Measurements from ENCODE around the gene ZDHHC15. TPM values are rescaled to one million over a fixed set of nuclear protein-coding genes. Genes with fewer than 3 reads are reported as not detected.
"Not testable (repeated sequence)": the region's sequence is repeated elsewhere in the genome, so short reads cannot be mapped to it uniquely, and the experiment has no call there.

ZDHHC15 gene
- total RNA-seq, 6 donors from 2014 or later: 0.11 to 2.1 (median 1.8) TPM

GRCh38 chrX:75544786-75545185, 21.9 kb upstream of the ZDHHC15 start:
- Histone ChIP-seq H3K4me1 (peaks cover 0 to 7% (median 0%) of the 10 kb centered on the region in 4 donors), H3K36me3 (no peaks in the 10 kb centered on the region), H3K27me3 (no peaks in the 10 kb centered on the region), H3K27ac (peak overlapping the region in 2 of 4 donors; percentile 30 to 52), H3K4me3 (no peak overlapping the region), H3K9me3 (no peaks in the 10 kb centered on the region)
- ATAC-seq (ENCODE audit: low FRiP score in 2 of 2) (no peak), DNase-seq (no peak)
- TF ChIP-seq CTCF (IDR thresholded peaks at IDR 0.05) (no peak), POLR2A (IDR thresholded peaks at IDR 0.05) (no peak), EP300 (IDR thresholded peaks at IDR 0.05) (no peak), POLR2AphosphoS5 (IDR thresholded peaks at IDR 0.05) (no peak)
- 31 to 36% methylated on average over 2 of the region's 2 CpGs for WGBS, 2 donors

- WGBS, 2 donors: 42 to 86% methylated on average over 1 of the region's 1 CpG
- TF ChIP-seq EP300 (IDR thresholded peaks at IDR 0.05) (no peak), POLR2AphosphoS5 (IDR thresholded peaks at IDR 0.05) (no peak), POLR2A (IDR thresholded peaks at IDR 0.05) (no peak), CTCF (IDR thresholded peaks at IDR 0.05) (no peak)
- no peak for ATAC-seq (ENCODE audit: low FRiP score in 2 of 2)
These were observed 38.9 kb downstream of the ZDHHC15 start for GRCh38 chrX:75483933-75484332.

GRCh38 chrX:75461780-75462179, 61.1 kb downstream of the ZDHHC15 start:
- not testable (repeated sequence) for DNase-seq; H3K27ac ChIP-seq; ATAC-seq (ENCODE audit: low FRiP score in 2 of 2); H3K36me3 ChIP-seq; H3K4me1 ChIP-seq; H3K4me3 ChIP-seq; H3K27me3 ChIP-seq
- peaks cover 0 to 35% (median 4%) of the 10 kb centered on the region in 4 donors for H3K9me3 ChIP-seq

More at GRCh38 chrX:75483933-75484332, 38.9 kb downstream of the ZDHHC15 start:
- DNase-seq: no peak
- no peak overlapping the region for H3K4me3 ChIP-seq
- H3K4me1 ChIP-seq: no peaks in the 10 kb centered on the region
- no peak overlapping the region for H3K27ac ChIP-seq
- H3K9me3 ChIP-seq: peaks cover 0 to 13% (median 0%) of the 10 kb centered on the region in 4 donors
- H3K27me3 ChIP-seq: no peaks in the 10 kb centered on the region
- H3K36me3 ChIP-seq: no peaks in the 10 kb centered on the region

- Histone ChIP-seq H3K27ac (no peak overlapping the region), H3K4me3 (no peak overlapping the region), H3K4me1 (no peaks in the 10 kb centered on the region), H3K27me3 (no peaks in the 10 kb centered on the region), H3K36me3 (no peaks in the 10 kb centered on the region), H3K9me3 (no peaks in the 10 kb centered on the region)
- ATAC-seq (ENCODE audit: low FRiP score in 2 of 2) (no peak), DNase-seq (no peak)
- TF ChIP-seq POLR2AphosphoS5 (IDR thresholded peaks at IDR 0.05): no peak
- TF ChIP-seq EP300 (IDR thresholded peaks at IDR 0.05): no peak
- TF ChIP-seq POLR2A (IDR thresholded peaks at IDR 0.05): no peak
- TF ChIP-seq CTCF (IDR thresholded peaks at IDR 0.05): no peak
These were observed 101.1 kb downstream of the ZDHHC15 start for GRCh38 chrX:75421688-75422230.

- not testable (repeated sequence) for H3K4me3 ChIP-seq; H3K27ac ChIP-seq; H3K36me3 ChIP-seq; ATAC-seq (ENCODE audit: low FRiP score in 2 of 2); H3K4me1 ChIP-seq; H3K27me3 ChIP-seq
- DNase-seq: peak in 1 of 2 donors; percentile 33
- peaks cover 0 to 19% (median 0%) of the 10 kb centered on the region in 4 donors for H3K9me3 ChIP-seq
- 97% methylated on average over 12 of the region's 24 CpGs; no CpG with 5 or more reads in 1 of the 2 donors for WGBS, 2 donors
These were observed 115.7 kb downstream of the ZDHHC15 start for GRCh38 chrX:75407153-75407552.

GRCh38 chrX:75390470-75390869, 132.4 kb downstream of the ZDHHC15 start:
- TF ChIP-seq POLR2A (IDR thresholded peaks at IDR 0.05) (no peak), CTCF (IDR thresholded peaks at IDR 0.05) (no peak), POLR2AphosphoS5 (IDR thresholded peaks at IDR 0.05) (no peak), EP300 (IDR thresholded peaks at IDR 0.05) (no peak)
- no peaks in the 10 kb centered on the region for H3K36me3 ChIP-seq
- H3K27ac ChIP-seq: no peak overlapping the region
- DNase-seq: no peak
- no peak overlapping the region for H3K4me3 ChIP-seq
- H3K4me1 ChIP-seq: no peaks in the 10 kb centered on the region
- no peaks in the 10 kb centered on the region for H3K27me3 ChIP-seq
- peaks cover 0 to 11% (median 0%) of the 10 kb centered on the region in 4 donors for H3K9me3 ChIP-seq
- 81 to 93% methylated on average over 2 of the region's 2 CpGs for WGBS, 2 donors
- ATAC-seq (ENCODE audit: low FRiP score in 2 of 2): no peak
